ENCODE measurements around the gene BIRC3.

GRCh38 chr11:102267609-102268008 is 49.7 kb upstream of the BIRC3 start:
- TF ChIP-seq EP300 (IDR thresholded peaks at IDR 0.05) (no peak), CTCF (IDR thresholded peaks at IDR 0.05) (no peak)

All from stomach (tissue), 4 donors.